K562 (cell line): Measurements from ENCODE around the gene PHF14. TPM values are rescaled to one million over a fixed set of nuclear protein-coding genes. Genes with fewer than 3 reads are reported as not detected.

Experiments
- BCL6 ChIP-seq: fragments of 250-450 bp; sonication (Bioruptor Pico); IDR thresholded peaks from 2 replicates; pipeline ENCODE4 v1.4.0; 2020
- CCAR2 ChIP-seq: fragments of 200-400 bp; formaldehyde crosslinking; IDR thresholded peaks from 2 replicates; pipeline ENCODE4 v1.6.1; 2017; ENCODE audit warnings: mild to moderate bottlenecking, low read depth, low read length
- CTCFL ChIP-seq: IDR thresholded peaks from 2 replicates; pipeline ENCODE4 v1.6.1; 2011; ENCODE audit warnings: borderline replicate concordance, low read depth, mild to moderate bottlenecking, moderate library complexity, low read length; ENCODE audit not compliant: insufficient read depth, poor library complexity, severe bottlenecking
- GTF3C2 ChIP-seq: IDR thresholded peaks from 3 replicates; pipeline ENCODE4 v1.6.1; 2011; ENCODE audit warnings: borderline replicate concordance, mild to moderate bottlenecking, moderate library complexity; ENCODE audit not compliant: insufficient read length; ENCODE audit errors: extremely low read depth
- HMG20B ChIP-seq: fragments of 250-450 bp; sonication (Bioruptor Pico); IDR thresholded peaks from 2 replicates; pipeline ENCODE4 v1.5.0; 2021; ENCODE audit warnings: mild to moderate bottlenecking
- HSF4 ChIP-seq: fragments of 250-450 bp; sonication (Bioruptor Pico); IDR thresholded peaks from 2 replicates; pipeline ENCODE4 v2.1.2; 2022; ENCODE audit warnings: mild to moderate bottlenecking, moderate library complexity, borderline replicate concordance
- IFI16 ChIP-seq: fragments of 250-450 bp; sonication (Bioruptor Pico); IDR thresholded peaks from 2 replicates; pipeline ENCODE4 v2.1.2; 2022; ENCODE audit warnings: mild to moderate bottlenecking, inconsistent platforms
- NELFE ChIP-seq: IDR thresholded peaks from 2 replicates; pipeline ENCODE4 v1.6.1; 2011; ENCODE audit warnings: mild to moderate bottlenecking; ENCODE audit not compliant: insufficient read depth, insufficient read length
- NFATC3 ChIP-seq: fragments of 450-650 bp; IDR thresholded peaks from 2 replicates; pipeline ENCODE4 v1.6.1; 2017; ENCODE audit warnings: mild to moderate bottlenecking
- NR3C1 ChIP-seq: sonication (generic); formaldehyde crosslinking; IDR thresholded peaks from 2 replicates; pipeline ENCODE4 v1.8.1; 2022; ENCODE audit warnings: missing genetic modification reagents
- PRMT5 ChIP-seq: sonication (generic); formaldehyde crosslinking; IDR thresholded peaks from 2 replicates; pipeline ENCODE4 v1.5.0; 2020; ENCODE audit warnings: missing genetic modification reagents
- RAD21 ChIP-seq, 2 experiments: fragments of 250-450 bp in 1 of 2; fragments of 450-650 bp in 1 of 2; sonication (Bioruptor Pico) in 1 of 2; formaldehyde crosslinking in 1 of 2; IDR thresholded peaks in 1 of 2; conservative IDR thresholded peaks in 1 of 2; 2 replicates each; pipeline versions ENCODE4 v1.4.0 to v1.8.0; 2020 to 2022; ENCODE audit warnings: mild to moderate bottlenecking in 2 of 2, moderate library complexity in 1 of 2
- SAFB ChIP-seq: fragments of 200-400 bp; formaldehyde crosslinking; IDR thresholded peaks from 2 replicates; pipeline ENCODE4 v1.6.1; 2017; ENCODE audit warnings: low read depth, low read length, borderline replicate concordance
- STAT6 ChIP-seq: sonication (generic); formaldehyde crosslinking; IDR thresholded peaks from 2 replicates; pipeline ENCODE4 v1.8.1; 2023; ENCODE audit warnings: mild to moderate bottlenecking, missing genetic modification reagents
- TAF7 ChIP-seq: fragments of 450-650 bp; IDR thresholded peaks from 2 replicates; pipeline ENCODE4 v1.6.1; 2016; ENCODE audit warnings: missing genetic modification characterization, missing compliant biosample characterization
- ZBTB43 ChIP-seq: sonication (generic); formaldehyde crosslinking; IDR thresholded peaks from 2 replicates; pipeline ENCODE4 v1.8.0; 2023; ENCODE audit warnings: mild to moderate bottlenecking, missing genetic modification reagents
- ZNF311 ChIP-seq: fragments of 250-450 bp; sonication (Bioruptor Pico); IDR thresholded peaks from 2 replicates; pipeline ENCODE4 v1.4.0; 2020; ENCODE audit warnings: mild to moderate bottlenecking, moderate library complexity
- polyA plus RNA-seq, 8 experiments: library from polyadenylated mRNA; depleted of rRNA in 4 of 8; stranded (reverse) in 5 of 8; unstranded in 3 of 8; fragments of >200 nt; fragmentation: Nextera tagmentation in 2 of 8; fragmentation: Illumina TruSeq in 1 of 8; extraction: Ambion mirVana in 2 of 8; extraction: Trizol in 1 of 8; gene quantifications; 2 replicates each; pipeline versions ENCODE4 v1.2.1 to v1.2.3, GENCODE V29; 2011 to 2014; ENCODE audit warnings: inconsistent platforms in 1 of 8, missing spikeins in 1 of 8
- total RNA-seq, 7 experiments: library from RNA; depleted of rRNA in 6 of 7; stranded (reverse); fragments of >200 nt in 6 of 7; fragmentation: Illumina TruSeq in 2 of 7; extraction: Trizol in 2 of 7; gene quantifications; 2 replicates each; pipeline versions ENCODE4 v1.2.1 to v1.2.3, GENCODE V29; 2011 to 2021; ENCODE audit warnings: low replicate concordance in 1 of 7

The PHF14 gene
- total and polyA plus RNA-seq, 9 of the 15 experiments (the other 6 are each of a cell fraction or from before 2014, with no cell fraction given) = 27.5 to 67.6 (median 41.4) TPM

GRCh38 chr7:10973061-10973941 is at the start of gene PHF14 (continued):
- TF ChIP-seq GTF3C2 (no peak), NFATC3 (peak; percentile 79; the same call in 1 of the 2 replicates), HMG20B (CRISPR knock-in tag) (no peak), IFI16 (CRISPR knock-in tag) (no peak), HSF4 (CRISPR knock-in tag) (no peak), NR3C1 (no peak), PRMT5 (CRISPR knock-in tag) (no peak), CTCFL (no peak), RAD21 (CRISPR knock-in tag; conservative IDR thresholded peaks at IDR 0.05 in 1 of 2, IDR thresholded peaks at IDR 0.05 in 1 of 2) (0 out of 4 replicates have a peak, but pooled peaks of 1 of the 2 experiments have one; percentile 15), SAFB (no peak), NELFE (no peak), ZBTB43 (CRISPR knock-in tag) (no peak), TAF7 (peak; percentile 70), STAT6 (CRISPR knock-in tag) (no peak), CCAR2 (no peak), BCL6 (CRISPR knock-in tag) (no peak), ZNF311 (CRISPR knock-in tag) (no peak)
